GM19372 (cell line): ENCODE measurements around the gene MAP4K1.
"Not testable (repeated sequence)": the region's sequence is repeated elsewhere in the genome, so short reads cannot be mapped to it uniquely, and the experiment has no call there.

Experiments used
- ATAC-seq: cut with Tn5 transposase; IDR thresholded peaks from one replicate; pipeline ENCODE4 v1.9.1; 2021; ENCODE audit warnings: mild to moderate bottlenecking, low read depth, moderate library complexity; ENCODE audit not compliant: unreplicated experiment

Gene MAP4K1

DNA sequence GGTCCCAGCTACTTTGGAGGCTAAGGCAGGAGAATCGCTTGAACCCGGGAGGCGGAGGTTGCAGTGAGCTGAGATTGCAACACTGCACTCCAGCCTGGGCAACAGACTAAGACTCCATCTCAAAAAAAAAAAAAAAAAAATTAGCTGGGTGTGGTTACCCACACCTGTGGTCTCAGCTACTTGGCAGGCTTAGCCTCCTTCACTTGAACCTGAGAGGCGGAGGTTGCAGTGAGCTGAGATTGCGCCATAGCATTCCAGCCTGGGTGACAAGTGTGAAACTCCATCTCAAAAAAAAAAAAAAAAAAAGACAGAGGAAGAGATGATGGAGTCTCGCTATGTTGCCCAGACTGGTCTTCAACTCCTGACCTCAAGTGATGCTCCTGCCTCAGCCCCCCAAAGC, 38.4 kb downstream of the MAP4K1 start:
- not testable (repeated sequence) for ATAC-seq

DNA sequence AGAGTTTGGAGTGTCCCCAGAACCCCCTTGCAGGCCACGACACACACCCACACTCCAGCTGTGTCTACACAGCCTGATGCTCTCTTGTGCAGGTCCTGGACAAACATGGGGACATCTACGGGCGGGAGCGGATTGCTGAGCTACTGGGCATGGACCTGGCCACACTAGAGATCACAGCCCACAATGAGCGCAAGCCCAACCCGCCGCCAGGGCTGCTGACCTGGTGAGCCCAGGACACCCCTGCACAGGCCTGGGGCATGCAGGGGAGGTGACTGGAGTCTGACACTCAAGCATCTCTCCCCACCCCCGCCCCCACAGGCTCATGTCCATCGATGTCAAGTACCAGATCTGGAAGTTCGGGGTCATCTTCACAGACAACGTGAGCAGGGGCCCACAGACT, 39.9 kb downstream of the MAP4K1 start:
- ATAC-seq: no peak

DNA sequence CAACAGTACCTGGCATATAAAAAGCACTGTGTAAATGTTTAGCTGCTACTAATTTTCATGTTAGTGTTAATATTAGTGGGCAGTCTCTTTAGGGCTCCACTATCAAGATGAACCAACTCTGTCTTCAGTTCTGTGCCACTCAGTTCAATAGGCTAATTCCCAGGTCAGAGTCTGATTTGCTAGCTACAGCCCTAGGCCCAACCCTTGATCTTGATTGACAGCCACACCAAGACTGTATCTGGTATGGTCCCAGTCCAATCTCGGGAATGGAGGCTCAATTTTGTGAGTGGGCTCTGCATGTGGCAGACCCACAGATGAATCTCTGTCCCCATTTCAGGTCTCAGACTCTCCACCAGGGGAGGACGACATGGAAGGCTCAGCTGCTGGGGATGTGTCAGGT, 46.1 kb downstream of the MAP4K1 start:
- no peak for ATAC-seq

DNA sequence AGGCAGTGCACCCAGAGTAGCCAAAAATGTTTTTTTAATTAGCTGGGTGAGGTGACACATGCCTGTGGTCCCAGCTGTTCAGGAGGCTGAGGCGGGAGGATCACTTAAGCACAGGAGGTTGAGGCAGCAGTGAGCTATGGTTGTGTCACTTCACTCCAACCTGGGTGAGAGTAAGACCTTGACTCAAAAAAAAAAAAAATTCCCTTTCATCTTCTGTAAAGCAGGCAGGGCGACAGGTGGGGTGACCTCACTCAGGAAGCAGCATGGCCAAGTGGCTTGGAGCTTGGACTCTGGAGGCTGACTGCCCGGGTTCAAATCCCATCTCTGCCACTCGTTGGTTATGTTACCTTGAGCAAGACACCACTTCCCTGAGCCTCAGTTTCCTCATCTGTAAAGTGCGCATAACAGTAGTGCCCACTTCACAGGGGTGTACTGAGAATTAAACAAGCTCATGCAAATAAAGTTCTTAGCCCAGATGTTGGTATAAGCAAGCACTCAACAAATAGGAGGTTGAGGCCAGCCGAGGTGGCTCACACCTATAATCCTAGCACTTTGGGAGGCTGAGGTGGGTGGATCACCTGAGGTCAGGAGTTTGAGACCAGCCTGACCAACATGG, 48.3 kb downstream of the MAP4K1 start:
- ATAC-seq: no peak

DNA sequence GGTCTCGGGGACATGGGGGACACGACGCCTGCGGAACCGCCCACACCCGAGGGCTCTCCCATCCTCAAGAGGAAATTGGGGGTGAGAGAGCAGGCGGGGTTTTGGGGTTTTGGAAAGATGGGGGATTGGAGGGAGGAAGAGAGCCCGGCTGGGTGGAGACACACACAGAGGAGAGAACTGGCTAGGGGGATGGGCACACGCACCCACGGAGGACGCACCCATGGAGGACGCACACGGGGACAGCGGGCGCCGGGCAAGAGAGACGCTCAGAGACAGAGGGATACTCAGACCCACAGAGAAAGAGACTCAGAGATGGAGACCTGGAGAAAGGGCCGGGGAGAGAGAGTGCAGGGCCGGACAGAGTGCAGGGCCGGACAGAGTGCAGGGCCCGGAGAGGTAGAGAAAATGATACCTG, 52.1 kb downstream of the MAP4K1 start:
- no peak for ATAC-seq

DNA sequence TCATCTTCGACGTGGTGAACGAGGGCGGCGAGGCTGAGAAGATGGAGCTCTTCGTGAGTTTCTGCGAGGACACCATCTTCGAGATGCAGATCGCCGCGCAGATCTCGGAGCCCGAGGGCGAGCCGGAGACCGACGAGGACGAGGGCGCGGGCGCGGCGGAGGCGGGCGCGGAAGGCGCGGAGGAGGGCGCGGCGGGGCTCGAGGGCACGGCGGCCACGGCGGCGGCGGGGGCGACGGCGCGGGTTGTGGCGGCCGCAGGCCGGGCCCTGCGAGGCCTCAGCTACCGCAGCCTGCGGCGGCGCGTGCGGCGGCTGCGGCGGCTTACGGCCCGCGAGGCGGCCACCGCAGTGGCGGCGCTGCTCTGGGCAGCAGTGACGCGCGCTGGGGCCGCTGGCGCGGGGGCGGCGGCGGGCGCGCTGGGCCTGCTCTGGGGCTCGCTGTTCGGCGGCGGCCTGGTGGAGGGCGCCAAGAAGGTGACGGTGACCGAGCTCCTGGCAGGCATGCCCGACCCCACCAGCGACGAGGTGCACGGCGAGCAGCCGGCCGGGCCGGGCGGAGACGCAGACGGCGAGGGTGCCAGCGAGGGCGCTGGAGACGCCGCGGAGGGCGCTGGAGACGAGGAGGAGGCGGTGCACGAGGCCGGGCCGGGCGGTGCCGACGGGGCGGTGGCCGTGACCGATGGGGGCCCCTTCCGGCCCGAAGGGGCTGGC, 52.6 kb downstream of the MAP4K1 start:
- no peak for ATAC-seq

DNA sequence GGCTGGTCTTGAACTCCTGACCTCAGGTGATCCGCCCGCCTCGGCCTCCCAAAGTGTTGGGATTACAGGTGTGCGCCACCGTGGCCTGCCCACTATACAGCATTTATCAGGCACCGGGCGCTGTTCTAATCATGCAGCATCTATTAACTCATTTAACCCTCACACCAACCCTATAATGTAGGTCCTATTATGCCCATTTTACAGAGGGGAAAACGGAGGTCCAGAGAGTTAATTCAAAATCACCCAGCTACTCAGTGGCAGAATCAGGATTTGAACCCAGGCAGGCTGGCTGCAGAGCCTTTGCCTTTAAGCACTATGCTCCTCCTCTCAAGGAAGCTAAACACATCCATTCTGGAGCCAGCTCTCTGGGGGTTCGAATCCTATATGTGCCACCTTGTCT, 54.3 kb downstream of the MAP4K1 start:
- ATAC-seq: no peak

DNA sequence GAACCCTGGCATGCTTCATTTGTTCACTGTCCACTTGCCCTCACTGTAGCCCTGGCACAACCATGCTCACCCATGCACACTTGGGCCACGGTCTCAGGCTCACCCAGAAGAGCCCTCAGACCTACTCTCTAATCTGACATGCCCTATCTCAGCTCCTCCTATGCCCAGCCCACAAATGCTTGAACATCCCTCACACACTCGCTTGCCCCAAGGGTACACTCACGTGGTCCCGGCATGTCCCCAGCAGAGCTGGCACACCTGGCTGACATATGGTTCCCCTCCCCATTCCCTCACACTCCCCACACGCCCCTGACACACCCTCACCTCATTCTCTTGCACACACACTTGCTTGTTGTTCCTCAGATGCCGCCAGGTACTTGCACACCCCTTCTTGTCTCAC, 55.7 kb downstream of the MAP4K1 start:
- no peak for ATAC-seq

DNA sequence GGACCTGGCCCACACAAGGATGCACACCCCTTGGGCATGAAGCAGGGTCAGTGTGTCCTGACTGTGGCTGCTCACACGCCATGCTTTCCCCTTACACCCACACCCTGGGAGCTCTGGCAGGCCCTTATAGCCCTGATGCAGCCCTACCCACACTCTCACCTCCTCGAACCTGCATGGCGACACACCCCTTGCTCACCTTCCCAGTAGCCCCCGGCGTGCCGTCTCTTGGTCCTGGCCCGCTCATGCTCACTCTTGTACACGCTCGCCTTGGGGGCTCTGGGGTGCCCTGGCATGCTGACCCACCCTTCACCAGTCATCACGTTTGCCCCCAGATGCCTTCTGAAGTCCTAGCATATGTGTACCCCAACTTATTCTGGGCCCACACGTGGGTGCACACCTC, 56.1 kb downstream of the MAP4K1 start:
- no peak for ATAC-seq

DNA sequence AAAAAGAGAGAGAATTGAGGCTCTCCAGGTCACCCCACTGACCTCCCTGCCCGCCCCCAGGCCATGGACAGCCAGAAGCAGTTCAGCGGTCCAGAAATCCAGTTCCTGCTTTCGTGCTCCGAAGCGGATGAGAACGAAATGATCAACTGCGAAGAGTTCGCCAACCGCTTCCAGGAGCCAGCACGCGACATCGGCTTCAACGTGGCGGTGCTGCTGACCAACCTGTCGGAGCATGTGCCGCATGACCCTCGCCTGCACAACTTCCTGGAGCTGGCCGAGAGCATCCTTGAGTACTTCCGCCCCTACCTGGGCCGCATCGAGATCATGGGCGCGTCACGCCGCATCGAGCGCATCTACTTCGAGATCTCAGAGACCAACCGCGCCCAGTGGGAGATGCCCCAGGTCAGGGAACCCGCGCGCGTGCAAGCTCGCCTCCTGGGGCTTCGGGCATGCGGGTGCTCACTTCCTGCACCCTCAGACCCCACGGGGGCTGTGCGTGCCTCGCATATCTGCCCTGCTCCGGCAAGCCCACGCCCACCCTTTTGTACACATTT, 56.6 kb downstream of the MAP4K1 start:
- ATAC-seq: no peak

DNA sequence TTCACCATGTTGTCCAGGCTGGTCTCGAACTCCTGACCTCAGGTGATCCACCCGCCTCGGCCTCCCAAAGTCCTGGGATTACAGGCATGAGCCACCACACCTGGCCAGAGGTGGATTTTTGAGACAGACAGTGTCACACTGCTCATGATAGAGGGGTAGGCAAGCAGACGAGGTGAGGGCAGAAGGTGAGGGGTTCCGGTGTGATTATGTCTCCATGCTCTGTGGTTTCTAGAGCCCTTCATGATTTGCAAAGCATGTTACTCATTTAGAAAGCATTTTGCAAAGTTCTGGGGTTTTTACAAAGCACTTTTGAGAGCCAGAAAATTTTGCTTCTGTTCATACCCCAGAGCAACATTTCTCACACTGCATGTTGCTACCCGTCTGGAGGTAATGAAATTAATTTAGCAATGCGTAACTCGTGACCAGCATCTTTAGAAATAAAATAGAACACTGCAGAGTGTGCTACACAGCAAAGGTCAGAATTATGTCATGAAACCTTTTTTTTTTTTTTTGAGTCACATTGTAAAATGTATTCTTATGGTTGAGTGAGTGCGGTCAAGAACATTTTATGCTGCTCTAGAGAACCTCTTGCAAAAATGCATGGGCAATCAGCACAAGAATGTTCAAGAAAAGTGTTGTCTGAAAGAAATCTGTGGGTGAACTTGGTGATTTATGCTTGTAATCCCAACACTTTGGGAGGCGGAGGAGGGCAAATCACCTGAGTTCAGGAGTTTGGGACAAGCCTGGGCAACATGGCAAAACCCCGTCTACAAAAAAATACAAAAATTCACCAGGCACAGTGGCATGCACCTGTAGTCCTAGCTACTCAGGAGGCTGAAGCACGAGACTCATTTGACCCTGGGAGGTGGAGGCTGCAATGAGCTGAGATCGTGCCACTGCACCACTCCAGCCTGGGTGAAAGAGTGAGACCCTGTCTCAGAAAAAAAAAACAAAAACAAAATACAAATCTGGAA, 58.0 kb downstream of the MAP4K1 start:
- ATAC-seq: peak; percentile 53

DNA sequence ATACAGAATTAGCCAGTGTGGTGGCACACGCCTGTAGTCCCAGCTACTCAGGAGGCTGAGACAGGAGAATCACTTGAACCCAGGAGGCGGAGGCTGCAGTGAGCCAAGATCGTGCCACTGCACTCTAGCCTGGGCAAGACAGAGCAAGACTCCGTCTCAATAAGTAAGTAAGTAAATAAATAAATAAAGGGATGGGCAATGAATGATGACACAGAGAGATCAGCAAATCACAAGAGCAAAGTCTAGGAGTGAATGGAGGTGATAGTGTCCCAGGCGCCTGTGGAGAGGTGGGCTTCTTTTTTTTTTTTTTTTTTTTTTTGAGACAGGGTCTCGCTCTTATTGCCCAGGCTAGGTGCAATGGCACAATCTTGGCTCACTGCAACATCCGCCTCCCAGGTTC, 58.8 kb downstream of the MAP4K1 start:
- not testable (repeated sequence) for ATAC-seq

DNA sequence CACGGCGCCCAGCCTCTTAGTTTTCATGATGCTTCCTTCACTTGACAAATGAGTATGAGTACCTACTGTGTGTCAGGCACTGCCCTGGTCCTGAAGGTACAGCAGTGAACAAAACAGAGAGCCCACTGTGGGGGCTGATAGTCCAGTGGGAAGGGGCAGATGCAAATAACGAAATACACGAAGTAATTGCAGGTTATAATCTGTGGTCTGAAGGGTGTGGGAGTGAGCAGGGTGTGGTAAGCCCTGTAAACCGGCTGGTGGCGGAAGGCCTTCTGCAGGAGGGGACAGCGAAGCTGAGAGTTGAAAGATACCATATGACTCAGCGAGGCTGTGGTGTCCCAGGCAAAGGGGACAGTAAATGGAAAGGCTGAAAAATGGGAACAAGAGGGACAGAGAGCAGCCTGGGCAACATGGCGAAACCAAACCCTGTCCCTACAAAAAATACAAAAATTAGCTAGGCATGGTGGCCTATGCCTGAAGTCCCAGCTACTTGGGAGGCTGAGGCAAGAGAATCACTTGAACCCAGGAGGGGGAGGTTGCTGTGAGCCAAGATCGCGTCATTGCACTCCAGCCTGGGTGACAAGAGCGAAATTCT, 60.5 kb downstream of the MAP4K1 start:
- ATAC-seq: peak; percentile 44

DNA sequence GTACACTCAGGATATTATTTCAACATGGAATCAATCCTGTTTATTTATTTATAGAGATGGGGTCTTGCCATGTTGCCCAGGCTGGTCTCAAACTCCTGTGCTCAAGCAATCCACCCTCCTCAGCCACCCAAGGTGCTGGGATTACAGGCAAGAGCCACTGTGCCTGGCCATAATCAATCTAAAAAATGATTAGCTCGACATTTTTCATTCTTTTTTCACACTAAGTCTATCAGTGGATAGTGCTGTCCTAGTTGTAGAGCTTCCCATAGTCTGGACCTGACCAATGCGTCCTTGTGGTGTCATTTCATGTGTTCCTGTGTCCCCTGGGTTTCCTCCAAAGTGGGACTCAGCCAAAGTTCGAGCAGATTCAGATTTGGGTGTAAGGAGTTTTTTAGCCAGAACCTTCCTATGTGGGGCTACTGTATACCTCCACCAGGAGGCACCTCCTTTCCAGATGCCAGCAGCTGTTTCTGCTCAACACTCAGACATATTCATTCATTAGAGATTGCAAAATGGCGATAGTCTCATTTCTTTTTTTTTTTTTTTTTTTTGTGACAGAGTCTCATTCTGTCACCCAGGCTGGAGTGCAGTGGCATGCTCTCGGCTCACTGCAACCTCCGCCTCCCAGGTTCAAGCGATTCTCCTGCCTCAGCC, 61.1 kb downstream of the MAP4K1 start:
- ATAC-seq: no peak

DNA sequence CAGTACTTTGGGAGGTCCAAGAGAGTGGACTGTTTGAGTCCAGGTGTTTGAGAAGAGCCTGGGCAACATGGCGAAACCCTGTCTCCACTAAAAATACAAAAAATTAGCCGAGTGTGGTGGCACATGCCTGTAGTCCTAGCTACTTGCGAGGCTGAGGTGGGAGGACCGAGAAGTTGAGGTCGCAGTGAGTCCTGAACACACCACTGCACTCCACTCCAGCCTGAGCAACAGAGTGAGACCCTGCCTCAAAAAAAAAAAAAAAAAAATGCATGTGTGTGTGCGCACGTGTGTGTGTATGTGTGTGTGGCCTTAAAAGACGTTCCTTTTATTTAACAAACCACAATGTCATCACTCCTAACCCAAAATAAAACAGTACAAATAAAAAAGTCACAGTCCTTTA, 62.6 kb downstream of the MAP4K1 start:
- no peak for ATAC-seq

DNA sequence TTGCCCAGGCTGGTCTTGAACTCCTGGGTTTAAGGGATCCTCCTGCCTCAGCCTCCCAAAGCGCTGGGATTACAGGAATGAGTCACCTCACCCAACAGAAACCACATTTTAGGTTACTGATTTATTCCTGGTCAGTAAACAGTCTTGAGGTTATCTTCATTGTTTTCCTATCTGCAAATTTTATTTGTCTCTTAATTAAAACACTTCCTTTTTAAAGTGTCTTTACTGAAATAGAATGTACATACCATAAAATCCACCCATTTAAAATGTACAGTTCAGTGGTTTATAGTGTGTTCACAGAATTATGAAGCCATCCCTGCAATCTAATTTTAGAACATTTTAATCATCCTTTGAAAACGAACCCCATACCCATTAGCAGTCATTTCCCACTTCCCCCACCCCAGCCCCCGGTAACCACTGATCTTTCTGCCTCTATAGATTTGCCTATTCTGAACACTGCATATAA, 63.0 kb downstream of the MAP4K1 start:
- no peak for ATAC-seq

DNA sequence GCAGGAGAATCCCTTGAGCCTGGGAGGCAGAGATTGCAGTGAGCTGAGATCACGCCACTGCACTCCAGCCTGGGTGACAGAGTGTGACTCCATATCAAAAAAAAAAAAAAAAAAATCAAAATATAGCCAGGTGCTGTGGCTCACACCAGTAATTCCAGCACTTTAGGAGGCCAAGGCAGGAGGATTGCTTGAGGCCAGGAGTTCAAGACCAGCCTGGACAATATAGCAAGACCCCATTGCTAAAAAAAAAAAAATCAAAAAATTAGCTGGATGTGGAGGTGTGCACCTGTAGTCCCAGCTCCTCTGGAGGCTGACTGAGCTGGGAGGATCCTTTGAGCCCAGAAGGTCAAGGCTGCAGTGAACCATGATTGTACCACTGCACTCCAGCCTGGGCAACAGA, 64.5 kb downstream of the MAP4K1 start:
- not testable (repeated sequence) for ATAC-seq

DNA sequence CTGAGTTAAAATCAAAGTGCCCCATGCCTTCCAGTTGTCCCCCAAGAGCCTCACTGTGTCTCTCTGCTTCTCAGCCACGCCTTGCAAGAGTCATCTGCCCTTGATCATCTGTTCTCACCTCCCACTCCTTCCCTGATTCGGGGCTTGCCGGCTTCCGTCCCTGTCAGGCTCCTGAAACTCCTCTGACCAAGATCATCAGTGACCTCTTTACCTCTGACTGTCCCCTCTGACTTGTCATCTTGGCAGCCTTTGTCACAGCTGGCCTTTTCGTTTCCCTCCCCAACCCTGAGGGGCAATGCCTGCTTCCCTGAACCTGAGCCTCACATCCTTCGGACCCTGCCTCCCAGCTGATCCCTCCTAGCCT, 66.3 kb downstream of the MAP4K1 start:
- ATAC-seq: peak; percentile 70

DNA sequence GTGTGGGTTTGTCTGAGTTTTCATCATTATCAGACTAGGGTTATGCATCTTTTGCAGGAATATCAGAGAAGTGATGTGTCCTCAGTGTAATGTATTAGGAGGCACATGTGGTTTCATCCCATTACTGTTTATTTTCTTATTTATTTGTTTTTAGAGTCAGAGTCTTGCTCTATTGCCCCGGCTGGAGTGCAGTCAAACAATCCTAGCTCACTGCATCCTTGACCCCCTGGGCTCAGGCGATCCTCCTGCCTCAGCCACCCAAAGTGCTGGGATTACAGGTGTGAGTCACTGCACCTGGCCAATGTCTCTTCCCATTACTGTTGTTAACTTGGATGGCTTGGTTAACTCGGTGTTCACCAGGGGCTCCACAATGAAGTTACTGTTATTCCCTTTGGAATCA, 67.4 kb downstream of the MAP4K1 start:
- ATAC-seq: no peak

DNA sequence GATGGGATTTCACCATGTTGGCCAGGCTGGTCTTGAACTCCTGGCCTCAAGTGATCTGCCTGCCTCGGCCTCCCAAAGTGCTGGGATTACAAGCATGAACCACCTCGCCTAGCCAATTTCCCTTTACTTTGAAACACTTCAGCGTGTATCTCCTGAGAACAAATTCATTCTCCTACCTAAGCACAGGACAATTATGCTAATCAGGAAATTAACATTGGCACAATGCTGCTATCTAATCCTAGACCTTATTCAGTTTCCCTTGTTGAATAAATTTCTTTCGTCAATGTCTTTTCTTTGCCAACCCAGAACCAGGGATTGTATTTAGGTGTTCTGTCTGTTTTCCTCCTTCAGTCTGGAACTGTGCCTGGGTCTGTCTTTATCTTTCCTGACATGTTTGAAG, 67.8 kb downstream of the MAP4K1 start:
- no peak for ATAC-seq
